ENCODE results near the gene KDM4C. TPM values are rescaled to one million over a fixed set of nuclear protein-coding genes. Genes with fewer than 3 reads are reported as not detected.

The KDM4C gene
- total RNA-seq, 1 donor from 2014 or later, result 11.1 TPM

- Histone ChIP-seq H2AFZ (replicated peaks) (no peak overlapping the region), H3K9me3 (ENCODE audit: low read depth) (no peaks in the 10 kb centered on the region), H3K4me3 (no peak overlapping the region), H4K20me1 (ENCODE audit: low read depth) (no peaks in the 10 kb centered on the region), H3K27me3 (no peaks in the 10 kb centered on the region), H3K4me1 (no peaks in the 10 kb centered on the region), H3K36me3 (no peaks in the 10 kb centered on the region), H3K4me2 (no peak overlapping the region), H3K79me2 (ENCODE audit: low read depth) (no peaks in the 10 kb centered on the region), H3K9ac (no peak overlapping the region), H3F3A (ENCODE audit: low read depth) (no peaks in the 10 kb centered on the region), H3K27ac (no peak overlapping the region)
- Mint-ChIP-seq H3K4me3 (no peak overlapping the region), H3K36me3 (peaks cover 10% of the 10 kb centered on the region), H3K9me3 (peaks cover 11% of the 10 kb centered on the region), H3K27ac (no peak overlapping the region), H3K27me3 (ENCODE audit: insufficient read depth, low read depth) (no peaks in the 10 kb centered on the region), H3K4me1 (no peaks in the 10 kb centered on the region)
- TF ChIP-seq EZH2 (IDR thresholded peaks at IDR 0.05) (no peak), EZH2phosphoT487 (IDR thresholded peaks at IDR 0.05) (no peak)
- no peak for DNase-seq (ENCODE audit: low spot score)
These were observed 248.6 kb downstream of the KDM4C start for GRCh38 chr9:7006417-7006816.

GRCh38 chr9:7008411-7008810 is 250.6 kb downstream of the KDM4C start:
- Histone ChIP-seq H3K36me3 (no peaks in the 10 kb centered on the region), H3K27ac (no peak overlapping the region), H3F3A (ENCODE audit: low read depth) (no peaks in the 10 kb centered on the region), H4K20me1 (ENCODE audit: low read depth) (no peaks in the 10 kb centered on the region), H3K27me3 (no peaks in the 10 kb centered on the region), H3K79me2 (ENCODE audit: low read depth) (no peaks in the 10 kb centered on the region), H3K4me1 (no peaks in the 10 kb centered on the region), H3K4me3 (no peak overlapping the region), H3K9me3 (ENCODE audit: low read depth) (no peaks in the 10 kb centered on the region), H3K4me2 (no peak overlapping the region), H2AFZ (replicated peaks) (no peak overlapping the region), H3K9ac (no peak overlapping the region)
- TF ChIP-seq CTCF (IDR thresholded peaks at IDR 0.05), result no peak
- TF ChIP-seq EZH2phosphoT487 (IDR thresholded peaks at IDR 0.05), result no peak
- H3K9me3 Mint-ChIP-seq, result peaks cover 11% of the 10 kb centered on the region
- DNase-seq (ENCODE audit: low spot score), result no peak
- H3K27me3 Mint-ChIP-seq (ENCODE audit: insufficient read depth, low read depth), result no peaks in the 10 kb centered on the region
- H3K4me1 Mint-ChIP-seq, result no peaks in the 10 kb centered on the region
- H3K4me3 Mint-ChIP-seq, result no peak overlapping the region
- H3K36me3 Mint-ChIP-seq, result peaks cover 10% of the 10 kb centered on the region
- no peak overlapping the region for H3K27ac Mint-ChIP-seq

- no peak overlapping the region for H3K27ac Mint-ChIP-seq
- H3K9me3 Mint-ChIP-seq, result peaks cover 11% of the 10 kb centered on the region
- TF ChIP-seq EZH2 (IDR thresholded peaks at IDR 0.05) (no peak), CTCF (IDR thresholded peaks at IDR 0.05) (no peak), EZH2phosphoT487 (IDR thresholded peaks at IDR 0.05) (no peak)
- H3K36me3 Mint-ChIP-seq, result peaks cover 12% of the 10 kb centered on the region
- H4K20me1 ChIP-seq (ENCODE audit: low read depth), result no peaks in the 10 kb centered on the region
- no peaks in the 10 kb centered on the region for H3K36me3 ChIP-seq
- no peaks in the 10 kb centered on the region for H3K27me3 ChIP-seq
- H3K79me2 ChIP-seq (ENCODE audit: low read depth), result no peaks in the 10 kb centered on the region
- H3K4me1 Mint-ChIP-seq, result no peaks in the 10 kb centered on the region
- H3K27me3 Mint-ChIP-seq (ENCODE audit: insufficient read depth, low read depth), result no peaks in the 10 kb centered on the region
- no peak overlapping the region for H2AFZ ChIP-seq (replicated peaks)
- no peaks in the 10 kb centered on the region for H3K4me1 ChIP-seq
- no peak overlapping the region for H3K9ac ChIP-seq
- H3K9me3 ChIP-seq (ENCODE audit: low read depth), result no peaks in the 10 kb centered on the region
- no peak overlapping the region for H3K4me3 ChIP-seq
- no peak overlapping the region for H3K27ac ChIP-seq
- H3K4me2 ChIP-seq, result no peak overlapping the region
- no peak for DNase-seq (ENCODE audit: low spot score)
- H3F3A ChIP-seq (ENCODE audit: low read depth), result no peaks in the 10 kb centered on the region
- H3K4me3 Mint-ChIP-seq, result no peak overlapping the region
These were observed 251.3 kb downstream of the KDM4C start for GRCh38 chr9:7009065-7009464.

- H3K9me3 ChIP-seq (ENCODE audit: low read depth), result no peaks in the 10 kb centered on the region
- Mint-ChIP-seq H3K4me1 (no peaks in the 10 kb centered on the region), H3K36me3 (peaks cover 14% of the 10 kb centered on the region), H3K9me3 (peaks cover 11% of the 10 kb centered on the region), H3K27ac (no peak overlapping the region), H3K27me3 (ENCODE audit: insufficient read depth, low read depth) (no peaks in the 10 kb centered on the region), H3K4me3 (no peak overlapping the region)
- H2AFZ ChIP-seq (replicated peaks), result no peak overlapping the region
- H3K9ac ChIP-seq, result no peak overlapping the region
- H3K36me3 ChIP-seq, result no peaks in the 10 kb centered on the region
- H3F3A ChIP-seq (ENCODE audit: low read depth), result no peaks in the 10 kb centered on the region
- no peaks in the 10 kb centered on the region for H3K27me3 ChIP-seq
- no peak overlapping the region for H3K4me3 ChIP-seq
- H3K4me1 ChIP-seq, result no peaks in the 10 kb centered on the region
- H4K20me1 ChIP-seq (ENCODE audit: low read depth), result no peaks in the 10 kb centered on the region
- H3K27ac ChIP-seq, result no peak overlapping the region
- no peak for TF ChIP-seq EZH2phosphoT487 (IDR thresholded peaks at IDR 0.05)
- TF ChIP-seq CTCF (IDR thresholded peaks at IDR 0.05), result no peak
- no peak for TF ChIP-seq EZH2 (IDR thresholded peaks at IDR 0.05)
- no peaks in the 10 kb centered on the region for H3K79me2 ChIP-seq (ENCODE audit: low read depth)
- no peak overlapping the region for H3K4me2 ChIP-seq
- DNase-seq (ENCODE audit: low spot score), result no peak
These were observed 253.8 kb downstream of the KDM4C start for GRCh38 chr9:7011395-7012067.

All from neural progenitor cell (in vitro differentiated cells).